Vagina (tissue), 2 donors: Measurements from ENCODE around the gene ADAMTSL5. TPM values are rescaled to one million over a fixed set of nuclear protein-coding genes. Genes with fewer than 3 reads are reported as not detected.
A peak's percentile ranks its signal among the peaks of the same experiment; 100 is the strongest.

Experiments used
- DNase-seq, 2 donors: peaks; one replicate each; pipeline ENCODE4 v3.0.0-alpha.2; 2017; ENCODE audit errors: extremely low spot score in 2 of 2
- H3K27ac ChIP-seq: fragments of 200-600 bp; sonication (generic); one replicate; pipeline ENCODE4 v1.5.1; 2019
- H3K27me3 ChIP-seq: fragments of 200-600 bp; sonication (generic); one replicate; pipeline ENCODE4 v1.5.1; 2019
- H3K36me3 ChIP-seq, 2 donors: fragments of 200-600 bp; sonication (generic); one replicate each; pipeline ENCODE4 v1.5.1; 2017 to 2019
- H3K4me1 ChIP-seq: fragments of 200-600 bp; sonication (generic); one replicate; pipeline ENCODE4 v1.5.1; 2019
- H3K4me3 ChIP-seq, 2 donors: fragments of 200-600 bp; sonication (generic); 1 replicate in 1 of 2; 2 replicates in 1 of 2; pipeline ENCODE4 v1.5.1; 2016 to 2019
- H3K9me3 ChIP-seq: fragments of 200-600 bp; sonication (generic); one replicate; pipeline ENCODE4 v1.5.1; 2019
- CTCF ChIP-seq, 3 experiments: fragments of 450-650 bp in 2 of 3; fragments of 200-600 bp in 1 of 3; sonication (generic) in 1 of 3; IDR thresholded peaks; one replicate each; pipeline ENCODE4 v1.5.1; 2017 to 2019; ENCODE audit warnings: antibody characterized with exemption in 3 of 3, mild to moderate bottlenecking in 2 of 3, moderate library complexity in 2 of 3
- POLR2A ChIP-seq, 2 donors: fragments of 450-650 bp; IDR thresholded peaks; one replicate each; pipeline ENCODE4 v1.6.1; 2017; ENCODE audit warnings: antibody characterized with exemption in 2 of 2, mild to moderate bottlenecking in 2 of 2, moderate library complexity in 2 of 2
- POLR2AphosphoS5 ChIP-seq, 2 donors: sonication (generic); formaldehyde crosslinking; IDR thresholded peaks; one replicate each; pipeline ENCODE4 v1.9.0; 2017; ENCODE audit warnings: antibody characterized with exemption in 2 of 2, mild to moderate bottlenecking in 2 of 2, low read depth in 1 of 2; ENCODE audit not compliant: insufficient read depth in 1 of 2
- intact Hi-C: fragments of 100-400 bp; cut with DNase I; formaldehyde crosslinking; loops from one replicate; pipeline ENCODE4 v1.15.1; 2023
- total RNA-seq: library from RNA; depleted of rRNA; stranded (reverse); fragments of >200 nt; gene quantifications from one replicate; pipeline ENCODE4 v1.2.3, GENCODE V29; 2016

Gene ADAMTSL5
- total RNA-seq, 1 donor from 2014 or later = 22.6 TPM

GRCh38 chr19:1527650-1528309 is 15.0 kb upstream of the ADAMTSL5 start:
- TF ChIP-seq CTCF (IDR thresholded peaks at IDR 0.05) (no peak), POLR2A (IDR thresholded peaks at IDR 0.05) (no peak), POLR2AphosphoS5 (IDR thresholded peaks at IDR 0.05; ENCODE audit: insufficient read depth in 1 of 2, low read depth in 1 of 2) (no peak)
- H3K4me3 ChIP-seq = no peak overlapping the region
- intact Hi-C loops = no loop called here
- DNase-seq = no peak
- no peak overlapping the region for H3K27ac ChIP-seq
- H3K36me3 ChIP-seq = no peaks in the 10 kb centered on the region
- H3K4me1 ChIP-seq = peaks cover 21% of the 10 kb centered on the region
- H3K27me3 ChIP-seq = no peaks in the 10 kb centered on the region
- no peaks in the 10 kb centered on the region for H3K9me3 ChIP-seq

DNA sequence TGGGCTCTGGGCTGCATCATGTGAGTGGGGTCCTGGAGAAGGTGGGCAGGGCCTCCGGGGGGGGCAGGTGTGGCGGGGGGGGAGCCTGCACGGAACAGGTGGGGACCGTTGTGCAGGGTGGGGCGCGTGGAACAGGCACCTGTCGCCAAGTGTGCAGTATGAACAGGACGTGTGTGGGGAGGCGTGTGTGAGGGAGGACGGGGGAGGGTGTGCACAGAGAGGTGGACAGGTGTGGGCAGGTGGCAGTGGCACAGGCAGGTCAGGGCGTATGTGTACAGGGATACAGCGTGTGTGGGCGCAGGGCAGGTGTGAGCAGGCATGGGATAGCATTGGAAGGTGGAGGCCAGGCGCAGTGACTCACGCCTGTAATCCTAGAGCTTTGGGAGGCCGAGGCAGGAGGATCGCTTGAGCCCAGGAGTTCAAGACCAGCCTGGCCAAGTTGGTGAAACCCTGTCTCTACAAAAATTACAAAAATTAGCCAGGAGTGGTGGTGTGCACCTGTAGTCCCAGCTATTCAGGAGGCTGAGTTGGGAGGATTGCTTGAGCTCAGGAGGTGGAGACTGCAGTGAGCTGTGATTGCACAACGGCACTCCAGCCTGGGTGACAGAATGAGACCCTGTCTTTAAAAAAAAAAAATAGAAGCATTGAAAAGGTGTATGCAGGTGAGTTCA is 14.3 kb upstream of the ADAMTSL5 start:
- intact Hi-C loops = no loop called here
- no peak overlapping the region for H3K27ac ChIP-seq
- H3K4me3 ChIP-seq = no peak overlapping the region
- no peaks in the 10 kb centered on the region for H3K36me3 ChIP-seq
- no peak for TF ChIP-seq CTCF (IDR thresholded peaks at IDR 0.05)
- no peak for TF ChIP-seq POLR2AphosphoS5 (IDR thresholded peaks at IDR 0.05; ENCODE audit: insufficient read depth in 1 of 2, low read depth in 1 of 2)
- TF ChIP-seq POLR2A (IDR thresholded peaks at IDR 0.05) = no peak
- H3K9me3 ChIP-seq = no peaks in the 10 kb centered on the region
- no peaks in the 10 kb centered on the region for H3K27me3 ChIP-seq
- DNase-seq = no peak
- peaks cover 26% of the 10 kb centered on the region for H3K4me1 ChIP-seq

DNA sequence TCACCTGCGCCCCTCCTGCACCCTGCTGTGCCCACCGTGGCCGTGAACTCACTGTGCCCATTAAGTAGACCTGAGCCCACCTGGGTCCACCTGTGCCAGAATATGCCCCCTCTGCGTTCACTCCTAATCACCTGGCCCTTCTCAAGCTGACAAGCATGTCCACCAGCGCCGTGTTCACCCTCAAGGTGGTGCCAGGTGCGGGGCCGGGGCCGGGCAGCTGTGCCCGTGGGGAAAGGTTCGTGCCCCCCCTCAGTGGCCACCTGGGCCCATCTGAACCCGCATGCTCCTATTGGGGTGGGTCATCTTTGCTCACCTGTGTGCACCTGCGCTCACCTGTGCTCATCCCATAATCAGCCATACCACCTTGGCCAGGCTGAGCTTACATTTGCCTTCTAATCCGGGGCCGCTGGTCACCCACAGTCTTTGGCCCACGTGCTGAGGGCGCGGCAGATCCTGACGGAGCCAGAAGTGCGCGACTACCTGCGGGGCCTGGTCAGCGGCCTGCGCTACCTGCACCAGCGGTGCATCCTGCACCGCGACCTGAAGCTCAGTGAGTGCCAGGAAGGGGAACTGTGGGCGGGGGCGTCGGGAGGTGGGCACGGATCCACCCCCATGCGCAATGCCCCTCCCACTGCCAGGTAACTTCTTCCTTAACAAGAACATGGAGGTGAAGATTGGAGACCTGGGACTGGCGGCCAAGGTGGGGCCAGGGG is 13.4 kb upstream of the ADAMTSL5 start:
- intact Hi-C loops = no loop called here
- no peaks in the 10 kb centered on the region for H3K9me3 ChIP-seq
- H3K27me3 ChIP-seq = no peaks in the 10 kb centered on the region
- H3K36me3 ChIP-seq = no peaks in the 10 kb centered on the region
- no peak overlapping the region for H3K4me3 ChIP-seq
- no peak overlapping the region for H3K27ac ChIP-seq
- TF ChIP-seq CTCF (IDR thresholded peaks at IDR 0.05) (no peak), POLR2A (IDR thresholded peaks at IDR 0.05) (no peak), POLR2AphosphoS5 (IDR thresholded peaks at IDR 0.05; ENCODE audit: insufficient read depth in 1 of 2, low read depth in 1 of 2) (no peak)
- peaks cover 35% of the 10 kb centered on the region for H3K4me1 ChIP-seq
- no peak for DNase-seq

DNA sequence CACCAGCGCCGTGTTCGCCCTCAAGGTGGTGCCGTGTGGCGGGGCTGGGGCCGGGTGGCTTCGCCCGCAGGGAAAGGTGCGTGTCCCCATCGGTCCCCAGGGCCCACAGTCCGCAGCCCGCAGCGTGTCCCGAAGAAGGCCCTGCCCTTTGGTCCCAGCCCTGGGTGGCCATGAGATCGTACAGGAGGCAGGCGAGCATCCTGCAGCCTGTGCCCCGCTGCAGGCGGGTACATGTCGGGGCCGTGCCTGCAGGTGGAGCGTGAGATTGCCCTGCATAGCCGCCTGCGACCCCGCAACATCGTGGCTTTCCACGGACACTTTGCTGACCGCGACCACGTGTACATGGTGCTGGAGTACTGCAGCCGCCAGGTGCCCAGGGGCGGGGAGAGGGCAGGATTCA is 12.5 kb upstream of the ADAMTSL5 start:
- TF ChIP-seq CTCF (IDR thresholded peaks at IDR 0.05) (no peak), POLR2A (IDR thresholded peaks at IDR 0.05) (no peak), POLR2AphosphoS5 (IDR thresholded peaks at IDR 0.05; ENCODE audit: insufficient read depth in 1 of 2, low read depth in 1 of 2) (no peak)
- Histone ChIP-seq H3K27me3 (no peaks in the 10 kb centered on the region), H3K36me3 (no peaks in the 10 kb centered on the region), H3K4me1 (peaks cover 36% of the 10 kb centered on the region), H3K27ac (no peak overlapping the region), H3K4me3 (peak overlapping the region in 1 of 2 donors; percentile 40), H3K9me3 (no peaks in the 10 kb centered on the region)
- no peak for DNase-seq
- intact Hi-C loops = no loop called here
